Amygdala (tissue), 56 donors: Measurements from ENCODE around the gene SLC38A1.

Experiments used
- DNase-seq, 56 donors: peaks; one replicate each; lab custom pipeline; 2025; lab: John Stamatoyannopoulos, UW

Gene SLC38A1

DNA sequence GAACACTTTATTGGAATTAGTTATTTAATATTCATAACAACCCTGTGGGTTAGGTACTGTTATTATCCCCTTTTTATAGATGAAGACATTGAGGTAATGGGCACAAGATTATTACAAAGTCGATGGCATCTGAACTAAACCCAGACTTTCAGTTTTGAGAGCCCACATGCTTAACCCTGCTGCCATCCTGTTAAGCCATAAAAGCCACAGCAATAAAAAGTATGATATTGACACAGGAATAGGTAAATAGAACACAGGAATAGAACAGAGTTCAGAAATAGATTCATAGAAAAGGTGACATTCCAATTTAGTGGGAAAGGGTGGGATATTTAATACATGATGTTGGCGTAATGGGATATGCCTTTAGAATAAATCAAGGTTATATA, 119.8 kb downstream of the SLC38A1 start:
- DNase-seq: no peak

- no peak for DNase-seq
Observed at GRCh38 chr12:46148327-46149078, 120.3 kb downstream of the SLC38A1 start.

DNA sequence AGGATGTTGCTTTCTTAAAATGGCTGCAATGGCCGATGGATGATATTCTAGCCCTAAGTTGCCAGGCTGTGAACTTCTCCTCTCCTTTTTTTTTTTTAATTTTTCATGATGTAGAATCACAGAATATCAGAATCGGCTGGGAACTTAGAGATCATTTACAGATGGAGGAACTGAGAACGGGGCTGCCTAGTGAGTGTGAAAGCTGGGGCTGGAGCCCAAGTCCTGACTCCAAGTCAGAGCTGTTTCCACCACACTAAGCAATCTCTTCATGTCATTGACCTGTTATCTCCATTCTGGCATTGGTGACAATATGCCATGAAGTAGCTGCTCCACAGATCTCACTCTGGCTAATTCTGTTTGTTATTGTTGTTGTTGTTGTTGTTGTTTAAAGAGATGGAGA, 121.7 kb downstream of the SLC38A1 start:
- DNase-seq: no peak

GRCh38 chr12:46145881-46146280, 123.0 kb downstream of the SLC38A1 start:
- DNase-seq: no peak

GRCh38 chr12:46144433-46144832, 124.4 kb downstream of the SLC38A1 start:
- no peak for DNase-seq

GRCh38 chr12:46136249-46136648, 132.6 kb downstream of the SLC38A1 start:
- no peak for DNase-seq

GRCh38 chr12:46135750-46136149, 133.1 kb downstream of the SLC38A1 start:
- no peak for DNase-seq

- no peak for DNase-seq
Observed at GRCh38 chr12:46134852-46135251, 134.0 kb downstream of the SLC38A1 start.

DNA sequence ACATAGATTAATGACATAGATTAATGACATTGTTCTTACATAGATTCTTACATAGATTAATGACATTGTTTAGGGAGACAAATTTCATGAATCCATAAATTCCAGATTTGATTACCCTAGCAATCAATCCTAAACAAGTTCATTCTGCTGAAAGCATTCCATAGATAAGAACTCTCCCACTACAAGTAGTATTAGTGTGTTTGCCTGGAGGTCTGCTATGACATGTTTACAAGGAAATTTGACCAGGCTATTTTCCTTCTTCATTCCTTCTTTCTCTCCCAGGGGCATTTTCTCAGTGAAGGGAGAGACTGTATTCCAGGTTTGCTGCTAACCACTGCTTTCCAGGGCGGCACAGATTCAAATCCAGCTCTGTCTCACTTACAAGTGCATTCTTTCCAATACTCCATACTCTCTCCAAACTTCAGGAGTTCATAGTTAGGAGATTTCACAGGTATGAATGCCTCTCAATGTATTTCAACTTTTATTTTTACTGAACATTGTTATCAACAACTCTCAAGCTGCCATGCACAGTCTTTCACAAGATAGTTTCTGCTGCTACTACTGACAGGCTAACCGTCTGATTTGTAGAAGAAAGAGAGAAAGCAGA, 134.5 kb downstream of the SLC38A1 start:
- DNase-seq: no peak

DNA sequence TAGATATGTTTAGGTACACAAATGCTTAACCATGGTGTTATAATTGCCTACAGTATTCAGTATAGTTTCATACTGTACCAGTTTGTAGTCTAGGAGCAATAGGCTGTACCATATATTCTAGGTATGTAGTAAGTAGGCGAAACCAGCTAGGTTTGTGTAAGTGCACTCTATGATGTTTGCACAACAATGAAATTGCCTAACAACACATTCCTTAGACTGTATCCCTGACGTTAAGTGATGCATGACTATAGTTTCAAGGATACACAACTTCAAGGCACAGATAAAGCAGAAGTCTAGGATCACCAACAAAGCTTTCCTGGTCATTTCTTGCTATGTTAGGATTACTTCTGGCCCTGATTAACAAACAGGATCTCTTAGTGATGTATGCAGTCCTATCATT, 135.1 kb downstream of the SLC38A1 start:
- no peak for DNase-seq
